AG04450 (cell line): Measurements from ENCODE around the gene FAM228B. TPM values are rescaled to one million over a fixed set of nuclear protein-coding genes. Genes with fewer than 3 reads are reported as not detected.

Source experiments
- CTCF ChIA-PET: fragments of 300-600, 350-600 bp; formaldehyde crosslinking; extraction: SDS; loops from one replicate; lab custom pipeline; 2022; ENCODE audit warnings: antibody characterized with exemption, inconsistent platforms; lab: Charles Lee
- POLR2A ChIA-PET: fragments of 350-600 bp; formaldehyde crosslinking; extraction: SDS; loops from one replicate; lab custom pipeline; 2021; ENCODE audit warnings: antibody characterized with exemption, inconsistent platforms; lab: Yijun Ruan, JAX
- DNase-seq: peaks from one replicate; pipeline ENCODE4 v3.0.0-alpha.2; 2011; ENCODE audit warnings: low read depth, low spot score
- H3K27ac ChIP-seq: one replicate; pipeline ENCODE4 v1.5.1; 2012; ENCODE audit warnings: low read depth, low read length, control low read depth
- H3K27me3 ChIP-seq: one replicate; pipeline ENCODE4 v1.6.0; 2012; ENCODE audit warnings: low read length; ENCODE audit not compliant: control insufficient read depth, insufficient read depth
- H3K4me3 ChIP-seq: 2 replicates; pipeline ENCODE4 v1.5.1; 2011; ENCODE audit warnings: mild to moderate bottlenecking, low read depth, low read length, control low read depth
- H3K9me3 ChIP-seq: 2 replicates; pipeline ENCODE4 v1.5.1; 2012; ENCODE audit warnings: low read length; ENCODE audit not compliant: control insufficient read depth, insufficient read depth
- CTCF ChIP-seq: IDR thresholded peaks from 2 replicates; pipeline ENCODE4 v1.5.1; 2011; ENCODE audit warnings: low read depth, low read length, control low read depth, inconsistent platforms
- polyA plus RNA-seq: library from polyadenylated mRNA; depleted of rRNA; stranded (reverse); fragments of >200 nt; gene quantifications from 2 replicates; pipeline ENCODE4 v1.2.3, GENCODE V29; 2011

Gene FAM228B
- polyA plus RNA-seq, 1 experiment, result 7.6 TPM

- no peak for TF ChIP-seq CTCF
- no peak within 1 kb of the TSS for H3K27ac ChIP-seq
- no peak for DNase-seq
- H3K27me3 ChIP-seq, result peaks cover 3% of the 10 kb centered on the region
- peak within 1 kb of the TSS; percentile 14; the same call in 1 of the 2 replicates for H3K4me3 ChIP-seq
- ChIA-PET POLR2A (no interaction called here), CTCF (no interaction called here)
- peaks cover 8% of the 10 kb centered on the region; the same call in 1 of the 2 replicates for H3K9me3 ChIP-seq
These were observed 51.6 kb downstream of the FAM228B start, which contains the start of gene FAM228A for GRCh38 chr2:24174851-24175277. Gene FAM228A (plus strand): TSS chr2:24175053. CDS start chr2:24175481, 428 bp downstream.

- ChIA-PET CTCF (interaction anchor here (0.6 kb wide), 1 partner anchor 9 kb away, joined by 4 read pairs; no protein-coding TSS in a partner anchor), POLR2A (no interaction called here)
- peaks cover 3% of the 10 kb centered on the region for H3K27me3 ChIP-seq
- peaks cover 8% of the 10 kb centered on the region; the same call in 1 of the 2 replicates for H3K9me3 ChIP-seq
- H3K4me3 ChIP-seq, result peak overlapping the region; percentile 14; the same call in 1 of the 2 replicates
- no peak for DNase-seq
- H3K27ac ChIP-seq, result no peak overlapping the region
- peak; percentile 24; the same call in 1 of the 2 replicates for TF ChIP-seq CTCF
These were observed 52.4 kb downstream of the FAM228B start for GRCh38 chr2:24175631-24176187.

DNA sequence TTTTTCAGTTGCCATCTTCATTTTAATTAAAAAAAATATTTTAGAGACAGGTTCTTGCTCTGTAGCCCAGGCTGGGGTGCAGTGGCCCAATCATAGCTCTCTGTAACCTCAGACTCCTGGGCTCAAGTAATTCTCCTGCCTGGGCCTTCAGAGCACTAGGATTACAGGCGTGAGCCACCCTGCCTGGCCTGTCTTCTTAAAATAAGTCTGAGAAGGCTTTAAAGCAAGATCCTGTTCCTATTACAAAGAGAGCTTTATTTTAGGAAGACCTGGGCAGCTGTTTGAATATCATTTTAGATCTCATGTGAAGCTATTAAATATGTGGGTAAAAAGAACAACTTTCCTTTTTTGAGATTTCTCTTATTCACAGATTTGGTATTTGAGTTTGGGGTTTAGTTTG lies 53.1 kb downstream of the FAM228B start:
- peaks cover 3% of the 10 kb centered on the region for H3K27me3 ChIP-seq
- POLR2A ChIA-PET, result no interaction called here
- peaks cover 8% of the 10 kb centered on the region; the same call in 1 of the 2 replicates for H3K9me3 ChIP-seq
- TF ChIP-seq CTCF, result no peak
- no peak for DNase-seq
- CTCF ChIA-PET, result interaction anchor here (0.6 kb wide), 1 partner anchor 8 kb away, joined by 4 read pairs; no protein-coding TSS in a partner anchor
- no peak overlapping the region for H3K27ac ChIP-seq
- no peak overlapping the region for H3K4me3 ChIP-seq

DNA sequence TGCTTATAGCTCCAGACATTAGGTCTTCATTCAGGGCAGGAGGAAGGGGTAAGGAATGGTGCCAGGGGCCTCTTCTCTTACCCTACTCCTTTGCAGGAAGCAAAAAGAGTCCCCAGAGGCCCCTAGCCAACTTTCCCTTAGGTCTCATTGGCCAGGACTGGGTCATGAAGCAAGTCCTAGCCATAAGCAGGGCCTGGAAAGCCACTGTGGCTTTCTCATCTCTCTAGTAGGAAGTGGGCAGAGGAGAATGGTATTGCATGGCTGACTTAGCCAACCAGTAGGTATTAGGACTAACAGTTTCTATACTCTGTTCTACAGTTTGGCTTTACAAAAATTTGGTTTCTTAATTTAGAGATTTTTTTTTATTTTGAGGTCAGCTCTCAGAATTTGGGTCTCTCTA lies 56.4 kb downstream of the FAM228B start:
- Histone ChIP-seq H3K27me3 (peaks cover 2% of the 10 kb centered on the region), H3K9me3 (peaks cover 4% of the 10 kb centered on the region; the same call in 1 of the 2 replicates), H3K4me3 (no peak overlapping the region), H3K27ac (no peak overlapping the region)
- CTCF ChIA-PET, result no interaction called here
- no peak for DNase-seq
- POLR2A ChIA-PET, result no interaction called here
- TF ChIP-seq CTCF, result no peak

GRCh38 chr2:24181849-24182248 lies 58.6 kb downstream of the FAM228B start:
- Histone ChIP-seq H3K27me3 (no peaks in the 10 kb centered on the region), H3K9me3 (no peaks in the 10 kb centered on the region), H3K4me3 (no peak overlapping the region), H3K27ac (no peak overlapping the region)
- ChIA-PET CTCF (no interaction called here), POLR2A (interaction anchor here (0.6 kb wide), 1 partner anchor 1040 kb away, joined by 3 read pairs; no protein-coding TSS in a partner anchor)
- no peak for DNase-seq
- no peak for TF ChIP-seq CTCF
